Keratinocyte (primary cell): ENCODE data around the gene MAP3K5. TPM values are rescaled to one million over a fixed set of nuclear protein-coding genes. Genes with fewer than 3 reads are reported as not detected.

Source experiments
- DNase-seq: peaks from one replicate; pipeline ENCODE4 v3.0.0-alpha.2; 2011; ENCODE audit warnings: low read depth, missing footprints, low spot score
- FAIRE-seq: peaks from 2 replicates; lab custom pipeline; 2011; peaks lifted over from hg19 to GRCh38; lab: Jason Lieb, UNC
- H2AFZ ChIP-seq: 2 replicates; pipeline ENCODE4 v1.6.0; 2012; ENCODE audit warnings: low read length, control low read depth, inconsistent platforms; ENCODE audit not compliant: control insufficient read depth
- H3K27ac ChIP-seq: 2 replicates; pipeline ENCODE4 v1.5.1; 2011; ENCODE audit warnings: low read length; ENCODE audit not compliant: control insufficient read depth, insufficient read depth
- H3K27me3 ChIP-seq: 3 replicates; pipeline ENCODE4 v1.6.0; 2011; ENCODE audit warnings: low read length; ENCODE audit not compliant: control insufficient read depth, insufficient read depth; ENCODE audit errors: extremely low read depth
- H3K36me3 ChIP-seq, 2 experiments: 2 replicates in 1 of 2; 3 replicates in 1 of 2; pipeline ENCODE4 v1.5.1; 2011; ENCODE audit warnings: low read length in 2 of 2, mild to moderate bottlenecking in 1 of 2; ENCODE audit not compliant: control insufficient read depth in 2 of 2, insufficient read depth in 2 of 2; ENCODE audit errors: extremely low read depth in 1 of 2
- H3K4me1 ChIP-seq: 3 replicates; pipeline ENCODE4 v1.5.1; 2011; ENCODE audit warnings: low read length; ENCODE audit not compliant: control insufficient read depth, insufficient read depth; ENCODE audit errors: extremely low read depth
- H3K4me2 ChIP-seq: 3 replicates; pipeline ENCODE4 v1.6.0; 2011; ENCODE audit warnings: low read depth, low read length; ENCODE audit not compliant: control insufficient read depth, insufficient read depth; ENCODE audit errors: extremely low read depth
- H3K4me3 ChIP-seq, 3 experiments: fragments of 200-600 bp in 1 of 3; sonication (generic) in 1 of 3; 2 replicates in 2 of 3; 3 replicates in 1 of 3; pipeline ENCODE4 v1.5.1; 2011 to 2016; ENCODE audit warnings: low read length in 3 of 3, mild to moderate bottlenecking in 3 of 3, control low read depth in 2 of 3, inconsistent platforms in 1 of 3, low read depth in 1 of 3, mixed read lengths in 1 of 3, mixed run types in 1 of 3, moderate library complexity in 1 of 3; ENCODE audit not compliant: control insufficient read depth in 2 of 3, insufficient read depth in 2 of 3; ENCODE audit errors: extremely low read depth in 1 of 3
- H3K79me2 ChIP-seq: 2 replicates; pipeline ENCODE4 v1.6.0; 2012; ENCODE audit warnings: low read length; ENCODE audit not compliant: control insufficient read depth, insufficient read depth
- H3K9ac ChIP-seq: 3 replicates; pipeline ENCODE4 v1.6.0; 2011; ENCODE audit warnings: low read length; ENCODE audit not compliant: control insufficient read depth, insufficient read depth; ENCODE audit errors: extremely low read depth
- H3K9me1 ChIP-seq: 3 replicates; pipeline ENCODE4 v1.6.0; 2011; ENCODE audit warnings: low read length; ENCODE audit not compliant: control insufficient read depth, insufficient read depth; ENCODE audit errors: extremely low read depth
- H3K9me3 ChIP-seq: 2 replicates; pipeline ENCODE4 v1.5.1; 2012; ENCODE audit warnings: low read depth, low read length; ENCODE audit not compliant: control insufficient read depth
- H4K20me1 ChIP-seq: 3 replicates; pipeline ENCODE4 v1.6.0; 2011; ENCODE audit warnings: low read length; ENCODE audit not compliant: control insufficient read depth, insufficient read depth; ENCODE audit errors: extremely low read depth
- CTCF ChIP-seq, 3 experiments: IDR thresholded peaks in 1 of 3; conservative IDR thresholded peaks in 1 of 3; optimal IDR thresholded peaks in 1 of 3; 2 replicates in 2 of 3; 3 replicates in 1 of 3; pipeline versions ENCODE3 to v1.5.1; 2011; ENCODE audit warnings: low read length in 3 of 3, mild to moderate bottlenecking in 3 of 3, moderate library complexity in 2 of 3, control low read depth in 1 of 3, inconsistent platforms in 1 of 3; ENCODE audit not compliant: insufficient read depth in 2 of 3; ENCODE audit errors: extremely low read depth in 1 of 3
- EZH2 ChIP-seq: IDR thresholded peaks from one replicate; pipeline ENCODE4 v1.6.1; 2012; ENCODE audit warnings: inconsistent platforms, mild to moderate bottlenecking, low read length, moderate library complexity
- dilution Hi-C: fragments of 300-500 bp; cut with MboI; formaldehyde crosslinking; loops from one replicate; pipeline ENCODE4 v1.7.0; 2020; ENCODE audit warnings: low sequenced_read_pairs; ENCODE audit not compliant: extremely low pct_ligation_motif_present
- polyA plus RNA-seq, 5 experiments: library from polyadenylated mRNA; depleted of rRNA in 3 of 5; stranded (reverse) in 3 of 5; stranded (forward) in 1 of 5; unstranded in 1 of 5; fragments of >200 nt; gene quantifications; 1 replicate in 1 of 5; 2 replicates in 3 of 5; 3 replicates in 1 of 5; pipeline versions ENCODE4 v1.2.1 to v1.2.3, GENCODE V29; 2011 to 2012; ENCODE audit warnings: missing spikeins in 2 of 5, low read depth in 1 of 5, low replicate concordance in 1 of 5

The MAP3K5 gene
- polyA plus RNA-seq, 1 donor (not counting 4 experiments of a cell fraction or from before 2014, with no cell fraction given): 3.4 TPM

GRCh38 chr6:136612666-136613389, 179.4 kb downstream of the MAP3K5 start:
- Histone ChIP-seq H3K79me2 (no peaks in the 10 kb centered on the region), H4K20me1 (no peaks in the 10 kb centered on the region), H3K9me3 (no peaks in the 10 kb centered on the region), H3K36me3 (no peaks in the 10 kb centered on the region), H3K27me3 (no peaks in the 10 kb centered on the region), H3K9me1 (no peaks in the 10 kb centered on the region), H3K4me2 (no peak overlapping the region), H3K4me1 (peaks cover 30% of the 10 kb centered on the region), H2AFZ (no peak overlapping the region), H3K9ac (no peak overlapping the region), H3K4me3 (no peak overlapping the region), H3K27ac (no peak overlapping the region)
- TF ChIP-seq EZH2: no peak
- TF ChIP-seq CTCF (optimal IDR thresholded peaks at IDR 0.05 in 1 of 3, IDR thresholded peaks at IDR 0.05 in 1 of 3, conservative IDR thresholded peaks at IDR 0.05 in 1 of 3; ENCODE audit: extremely low read depth in 1 of 3, insufficient read depth in 2 of 3, low read length in 3 of 3): no peak
- FAIRE-seq (no peak), DNase-seq (no peak)
- dilution Hi-C loops: no loop called here

- no peak overlapping the region for H3K9ac ChIP-seq
- H3K27ac ChIP-seq: no peak overlapping the region
- no peaks in the 10 kb centered on the region for H4K20me1 ChIP-seq
- dilution Hi-C loops: no loop called here
- H3K4me1 ChIP-seq: peaks cover 41% of the 10 kb centered on the region
- H3K27me3 ChIP-seq: no peaks in the 10 kb centered on the region
- no peaks in the 10 kb centered on the region for H3K9me1 ChIP-seq
- H2AFZ ChIP-seq: no peak overlapping the region
- no peaks in the 10 kb centered on the region for H3K36me3 ChIP-seq
- no peak overlapping the region for H3K4me2 ChIP-seq
- no peak for DNase-seq
- no peaks in the 10 kb centered on the region for H3K9me3 ChIP-seq
- no peaks in the 10 kb centered on the region for H3K79me2 ChIP-seq
- FAIRE-seq: no peak
- H3K4me3 ChIP-seq: no peak overlapping the region
- TF ChIP-seq EZH2 (no peak), CTCF (optimal IDR thresholded peaks at IDR 0.05 in 1 of 3, IDR thresholded peaks at IDR 0.05 in 1 of 3, conservative IDR thresholded peaks at IDR 0.05 in 1 of 3; ENCODE audit: extremely low read depth in 1 of 3, insufficient read depth in 2 of 3, low read length in 3 of 3) (no peak)
These were observed 180.5 kb downstream of the MAP3K5 start for GRCh38 chr6:136611746-136612145.
